CD14-positive monocyte (primary cell): ENCODE results near the gene PARP4. TPM values are rescaled to one million over a fixed set of nuclear protein-coding genes. Genes with fewer than 3 reads are reported as not detected.

Source experiments
- DNase-seq, 3 donors: peaks; one replicate each; pipeline ENCODE4 v3.0.0-alpha.2; 2011 to 2022
- H2AFZ ChIP-seq: 2 replicates; pipeline ENCODE4 v1.6.0; 2012; ENCODE audit warnings: mild to moderate bottlenecking, low read depth, low read length, inconsistent platforms; ENCODE audit not compliant: insufficient read depth, poor library complexity, severe bottlenecking
- H3K27ac ChIP-seq, 2 donors: 1 replicate in 1 of 2; 2 replicates in 1 of 2; pipeline ENCODE4 v1.5.1; 2012 to 2013; ENCODE audit warnings: low read length in 2 of 2, control low read depth in 1 of 2, inconsistent platforms in 1 of 2, low read depth in 1 of 2, mild to moderate bottlenecking in 1 of 2
- H3K27me3 ChIP-seq, 2 donors: one replicate each; pipeline versions ENCODE4 v1.6.0 to v1.6.1; 2011 to 2013; ENCODE audit warnings: low read length in 2 of 2; ENCODE audit not compliant: control insufficient read depth in 2 of 2, insufficient read depth in 2 of 2
- H3K36me3 ChIP-seq, 2 donors: replicated peaks in 1 of 2; 1 replicate in 1 of 2; 2 replicates in 1 of 2; pipeline versions ENCODE4 v1.5.1 to v1.6.1; 2012 to 2013; ENCODE audit warnings: low read length in 2 of 2, control low read depth in 1 of 2, inconsistent platforms in 1 of 2, mild to moderate bottlenecking in 1 of 2; ENCODE audit not compliant: insufficient read depth in 2 of 2, control insufficient read depth in 1 of 2
- H3K4me1 ChIP-seq, 2 donors: 1 replicate in 1 of 2; 2 replicates in 1 of 2; pipeline versions ENCODE4 v1.5.1 to v1.6.1; 2012 to 2013; ENCODE audit warnings: low read length in 2 of 2, control low read depth in 1 of 2, inconsistent platforms in 1 of 2, mild to moderate bottlenecking in 1 of 2, moderate library complexity in 1 of 2; ENCODE audit not compliant: insufficient read depth in 2 of 2, control insufficient read depth in 1 of 2
- H3K4me2 ChIP-seq: replicated peaks from 2 replicates; pipeline ENCODE3; 2012; ENCODE audit warnings: low read length, moderate library complexity, mild to moderate bottlenecking; ENCODE audit not compliant: poor library complexity, severe bottlenecking; ENCODE audit errors: extremely low read depth
- H3K4me3 ChIP-seq, 3 experiments: fragments of 200-600 bp in 1 of 3; sonication (generic) in 1 of 3; replicated peaks in 1 of 3; 1 replicate in 2 of 3; 2 replicates in 1 of 3; pipeline ENCODE4 v1.5.1; 2011 to 2013; ENCODE audit warnings: low read length in 3 of 3, mild to moderate bottlenecking in 3 of 3, control low read depth in 2 of 3, low read depth in 2 of 3, inconsistent platforms in 1 of 3, moderate library complexity in 1 of 3
- H3K79me2 ChIP-seq: 2 replicates; pipeline ENCODE4 v1.6.0; 2012; ENCODE audit warnings: mild to moderate bottlenecking, control low read depth, inconsistent platforms, low read length, moderate library complexity; ENCODE audit not compliant: insufficient read depth
- H3K9ac ChIP-seq: 2 replicates; pipeline ENCODE4 v1.6.0; 2017; ENCODE audit warnings: low read length, mild to moderate bottlenecking; ENCODE audit not compliant: insufficient read depth, poor library complexity, severe bottlenecking
- H3K9me3 ChIP-seq, 2 donors: replicated peaks in 1 of 2; 1 replicate in 1 of 2; 2 replicates in 1 of 2; pipeline versions ENCODE4 v1.5.1 to v1.6.1; 2012 to 2013; ENCODE audit warnings: low read length in 2 of 2, control low read depth in 1 of 2; ENCODE audit not compliant: control insufficient read depth in 1 of 2, insufficient read depth in 1 of 2
- H4K20me1 ChIP-seq: 2 replicates; pipeline ENCODE4 v1.6.0; 2012; ENCODE audit warnings: mild to moderate bottlenecking, low read length, control low read depth, moderate library complexity; ENCODE audit not compliant: insufficient read depth
- H3K27ac Mint-ChIP-seq, 7 donors: one replicate each; pipeline ENCODE4 v1.8.0; 2020; ENCODE audit warnings: mild to moderate bottlenecking in 7 of 7, mixed read lengths in 7 of 7, moderate library complexity in 6 of 7, inconsistent platforms in 2 of 7
- H3K27me3 Mint-ChIP-seq, 3 donors: one replicate each; pipeline ENCODE4 v1.8.0; 2021 to 2022; ENCODE audit warnings: low read depth in 3 of 3, mild to moderate bottlenecking in 3 of 3, mixed read lengths in 3 of 3, moderate library complexity in 3 of 3, inconsistent platforms in 1 of 3
- H3K36me3 Mint-ChIP-seq, 2 donors: one replicate each; pipeline ENCODE4 v1.8.0; 2020; ENCODE audit warnings: mixed read lengths in 2 of 2, inconsistent platforms in 1 of 2, mild to moderate bottlenecking in 1 of 2
- H3K4me1 Mint-ChIP-seq: one replicate; pipeline ENCODE4 v1.8.0; 2020; ENCODE audit warnings: mild to moderate bottlenecking, mixed read lengths
- H3K4me3 Mint-ChIP-seq, 2 donors: one replicate each; pipeline ENCODE4 v1.8.0; 2020; ENCODE audit warnings: mild to moderate bottlenecking in 2 of 2, mixed read lengths in 2 of 2, moderate library complexity in 1 of 2
- H3K9me3 Mint-ChIP-seq, 7 donors: one replicate each; pipeline ENCODE4 v1.8.0; 2020 to 2022; ENCODE audit warnings: mixed read lengths in 7 of 7, mild to moderate bottlenecking in 6 of 7, moderate library complexity in 6 of 7, inconsistent platforms in 2 of 7
- CTCF ChIP-seq: fragments of 200-600 bp; IDR thresholded peaks from one replicate; pipeline ENCODE4 v1.8.0; 2022; ENCODE audit warnings: antibody characterized with exemption, mild to moderate bottlenecking
- WGBS: methylation state at CpG from one replicate; pipeline ENCODE4 v1.1.5; 2013; ENCODE audit warnings: missing lambda C conversion rate; ENCODE audit not compliant: insufficient coverage; 5-methylcytosine and 5-hydroxymethylcytosine counted together
- intact Hi-C, 2 donors: fragments of 100-400 bp; cut with micrococcal nuclease; formaldehyde crosslinking; loops; one replicate each; pipeline versions ENCODE4 v1.15.0 to v1.15.1; 2023
- polyA plus RNA-seq, 3 donors: library from polyadenylated mRNA; depleted of rRNA in 1 of 3; unstranded in 2 of 3; stranded (reverse) in 1 of 3; fragments of 300-500 nt in 2 of 3; fragments of >200 nt in 1 of 3; fragmentation: Illumina TruSeq in 2 of 3; gene quantifications; 1 replicate in 2 of 3; 2 replicates in 1 of 3; pipeline ENCODE4 v1.2.3, GENCODE V29; 2012 to 2021

Gene PARP4
- polyA plus RNA-seq, 3 donors, result 34.0 to 56.8 (median 51.9) TPM

DNA sequence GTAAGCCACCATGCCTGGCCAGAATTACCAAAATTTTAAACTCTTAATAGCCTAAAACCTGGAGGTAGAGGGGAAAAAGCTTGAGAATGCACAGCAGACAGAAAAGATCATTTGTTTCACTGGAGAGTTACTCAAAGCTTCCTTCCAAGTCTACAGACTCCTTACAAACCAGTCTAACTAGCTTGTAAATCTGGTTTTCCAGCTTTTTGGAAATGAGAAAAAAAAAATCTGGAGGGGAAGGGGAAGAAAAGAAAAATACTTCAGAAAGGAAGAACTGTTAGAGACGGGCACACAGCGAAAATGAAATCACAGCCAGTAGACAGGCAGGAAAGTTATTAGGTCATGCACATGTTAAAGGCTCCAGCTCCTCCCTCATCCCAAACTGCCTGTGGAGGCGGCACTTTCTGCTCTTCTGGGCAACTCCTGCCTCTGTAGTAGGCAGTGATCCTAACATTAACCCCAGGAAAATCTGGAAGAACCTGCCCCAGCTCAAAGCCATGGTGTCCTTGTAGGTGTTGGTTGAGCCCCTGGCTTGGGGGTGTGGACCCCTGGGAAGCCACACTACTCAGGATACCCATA is 17.3 kb downstream of the PARP4 start:
- no peak overlapping the region for H3K4me2 ChIP-seq
- H3K27me3 Mint-ChIP-seq, result no peaks in the 10 kb centered on the region
- H3K4me1 Mint-ChIP-seq, result no peaks in the 10 kb centered on the region
- no peaks in the 10 kb centered on the region for H3K9me3 ChIP-seq
- DNase-seq, result no peak
- H4K20me1 ChIP-seq, result peaks cover 33% of the 10 kb centered on the region
- H3K36me3 ChIP-seq, result peaks cover 88 to 99% of the 10 kb centered on the region in 2 donors
- H2AFZ ChIP-seq, result no peak overlapping the region
- no peak overlapping the region for H3K4me3 ChIP-seq
- peak overlapping the region in 2 of 7 donors; percentile 43 to 76 for H3K27ac Mint-ChIP-seq
- no peak overlapping the region for H3K27ac ChIP-seq
- WGBS, result no CpG with 5 or more reads among the region's 3 CpGs
- H3K9ac ChIP-seq, result no peak overlapping the region
- TF ChIP-seq CTCF, result no peak
- H3K4me1 ChIP-seq, result no peaks in the 10 kb centered on the region
- peaks cover 5% of the 10 kb centered on the region for H3K79me2 ChIP-seq
- no peaks in the 10 kb centered on the region for H3K27me3 ChIP-seq
- intact Hi-C loops, result no loop called here
- peaks cover 86 to 95% of the 10 kb centered on the region in 2 donors for H3K36me3 Mint-ChIP-seq
- H3K4me3 Mint-ChIP-seq, result no peak overlapping the region
- no peaks in the 10 kb centered on the region for H3K9me3 Mint-ChIP-seq

DNA sequence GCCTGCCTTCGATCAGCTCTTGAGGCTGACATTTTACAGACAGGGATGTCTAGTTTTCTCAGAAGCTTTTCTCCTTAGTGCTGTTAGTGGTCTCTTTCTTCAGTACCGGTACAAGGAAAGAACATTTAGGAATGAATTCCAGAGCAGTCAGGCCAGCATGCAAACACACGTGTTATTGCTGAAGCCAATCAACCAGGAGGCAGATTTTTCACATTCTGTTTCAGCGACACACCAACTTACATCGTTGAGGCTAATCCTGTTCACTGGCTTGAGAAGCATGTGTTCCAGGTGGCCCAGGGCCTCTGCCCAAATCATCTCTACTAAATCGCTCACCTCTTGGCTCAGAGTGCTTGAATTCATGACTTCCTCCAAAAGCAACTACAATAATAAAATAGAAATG is 19.2 kb downstream of the PARP4 start:
- Mint-ChIP-seq H3K4me3 (no peak overlapping the region), H3K4me1 (no peaks in the 10 kb centered on the region), H3K36me3 (peaks cover 94 to 98% of the 10 kb centered on the region in 2 donors), H3K27me3 (no peaks in the 10 kb centered on the region), H3K9me3 (no peaks in the 10 kb centered on the region), H3K27ac (no peak overlapping the region)
- Histone ChIP-seq H3K4me2 (no peak overlapping the region), H3K36me3 (peaks cover 92 to 100% of the 10 kb centered on the region in 2 donors), H3K79me2 (no peaks in the 10 kb centered on the region), H3K27ac (no peak overlapping the region), H3K9me3 (no peaks in the 10 kb centered on the region), H3K27me3 (no peaks in the 10 kb centered on the region), H3K9ac (no peak overlapping the region), H2AFZ (no peak overlapping the region), H3K4me3 (no peak overlapping the region), H3K4me1 (no peaks in the 10 kb centered on the region), H4K20me1 (peaks cover 25% of the 10 kb centered on the region)
- intact Hi-C loops, result no loop called here
- no peak for DNase-seq
- WGBS, result 100% methylated on average over 4 of the region's 6 CpGs
- TF ChIP-seq CTCF, result no peak
